NCI-H526 (cell line): Measurements from ENCODE around the gene TEKT5.

ENCODE experiments used
- DNase-seq, 2 experiments: peaks; one replicate each; lab custom pipeline; 2025; lab: John Stamatoyannopoulos, UW

The TEKT5 gene

DNA sequence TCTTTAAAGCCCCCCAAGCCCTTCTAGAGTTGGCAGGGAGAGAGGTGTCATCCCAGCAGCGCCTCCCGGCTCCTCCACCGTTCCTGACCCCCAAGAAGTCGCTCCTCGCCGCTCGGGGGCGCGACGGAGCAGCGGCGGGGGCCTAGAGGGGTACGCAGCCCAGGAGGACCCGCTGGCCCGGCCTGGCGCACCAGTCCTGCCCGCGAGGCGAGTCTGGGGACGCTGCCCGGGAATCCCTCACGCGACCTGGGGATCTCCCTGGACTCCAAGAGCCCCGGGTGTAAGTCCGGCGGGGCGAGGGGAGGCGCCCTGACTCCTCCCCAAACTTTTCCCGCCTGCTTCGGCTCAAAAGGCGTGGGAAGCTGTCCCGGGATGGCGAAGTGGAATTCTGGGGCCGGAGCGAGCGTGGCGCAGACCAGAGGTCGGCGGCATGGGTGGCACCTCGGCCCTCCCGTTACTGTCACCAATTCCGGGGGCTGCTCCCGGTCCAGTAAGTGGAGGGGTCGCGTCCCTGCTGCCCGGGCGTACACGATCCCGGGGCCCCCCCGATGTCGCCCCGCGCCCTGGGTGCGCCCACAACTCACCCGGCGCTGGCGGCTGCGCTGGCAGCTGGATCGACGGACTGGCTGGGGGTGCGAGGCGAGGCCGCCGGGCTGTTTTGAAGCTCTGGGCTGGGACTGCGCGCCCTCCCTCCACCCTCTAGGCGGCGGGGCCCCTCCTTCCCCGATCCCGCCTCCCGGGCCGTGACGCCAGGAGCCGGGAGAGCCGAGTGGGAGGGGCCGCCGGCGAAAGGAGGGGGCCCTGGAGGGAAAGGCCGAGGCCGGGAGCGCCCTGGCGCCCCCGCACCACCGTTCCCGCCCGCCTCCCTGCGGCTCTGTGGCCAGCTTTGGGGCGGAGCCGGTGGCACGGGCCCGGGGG, 114.5 kb downstream of the TEKT5 start, which contains the start of gene EMP2:
TSS of gene EMP2 (minus strand) at position 634 of the 918 bp plus-strand sequence. CDS start 32,981 bp downstream, outside the sequence.
- DNase-seq: peak; percentile 76 to 93

DNA sequence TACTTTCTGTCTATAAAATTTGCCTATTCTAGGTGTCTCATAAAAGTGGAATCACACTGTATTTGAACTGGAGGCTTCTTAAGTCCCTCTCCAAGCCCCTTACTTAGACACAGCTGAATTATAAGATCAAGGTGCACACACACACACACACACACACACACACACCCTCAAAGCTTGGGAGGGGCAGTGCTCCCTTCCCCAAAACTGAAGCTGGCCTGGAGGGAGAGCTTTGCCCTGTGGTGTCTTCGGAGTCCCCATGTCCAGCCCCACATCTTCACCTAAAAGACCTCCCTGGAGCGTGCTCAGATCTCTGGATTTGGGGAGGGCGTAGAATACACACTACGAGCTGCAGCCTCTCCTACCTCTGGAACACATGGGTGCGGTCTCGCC, 115.2 kb downstream of the TEKT5 start:
- peak in 1 of 2 experiments; percentile 57 for DNase-seq

DNA sequence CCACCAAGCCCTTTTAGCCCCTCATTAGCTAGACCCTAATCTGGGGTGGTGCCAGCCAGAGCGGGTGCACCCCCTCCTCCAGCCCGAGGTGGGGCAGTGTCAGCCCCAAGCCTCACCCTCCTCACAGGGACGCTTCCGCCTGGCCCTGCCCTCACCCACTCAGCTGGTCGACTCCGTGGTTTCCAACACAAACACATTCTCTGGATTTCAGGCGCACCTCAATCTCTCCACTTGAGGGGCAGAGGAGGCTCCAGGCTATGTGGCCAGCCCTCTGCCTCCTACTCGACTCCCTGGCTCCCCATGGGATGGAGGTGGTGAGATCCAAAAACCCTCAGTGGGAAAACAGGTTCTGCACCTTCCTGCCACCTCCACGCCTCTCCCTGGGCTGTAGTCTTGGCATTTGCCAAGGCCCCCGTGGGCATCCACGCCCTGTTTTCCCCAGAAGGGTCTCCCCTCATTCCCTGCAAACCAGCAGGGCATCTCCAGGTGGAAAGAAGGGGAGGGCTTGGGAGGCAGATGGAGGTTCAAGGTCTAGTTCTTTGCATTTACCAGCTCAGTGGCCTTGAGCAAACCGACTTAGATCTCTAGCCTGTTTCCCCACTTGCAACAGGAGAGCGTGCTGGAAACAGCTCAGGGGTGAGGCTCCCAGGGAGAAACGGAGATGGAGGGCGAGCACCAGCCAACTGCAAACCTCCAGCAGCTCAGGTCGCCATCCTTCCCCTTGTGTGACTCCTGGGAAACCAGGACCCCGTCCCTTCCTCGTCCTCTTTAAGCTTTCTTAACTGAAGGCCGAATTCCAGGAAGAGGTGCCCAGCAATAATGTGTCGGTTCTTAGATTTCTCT, 116.0 kb downstream of the TEKT5 start:
- DNase-seq: peak in 1 of 2 experiments; percentile 69
